ENCODE data around the gene KIAA0930.
"Not testable (repeated sequence)": the region's sequence is repeated elsewhere in the genome, so short reads cannot be mapped to it uniquely, and the experiment has no call there.

The KIAA0930 gene

GRCh38 chr22:45262195-45262930, 21.7 kb upstream of the KIAA0930 start:
- H3K27me3 ChIP-seq (ENCODE audit: control insufficient read depth in 1 of 2, insufficient read depth in 2 of 2, low read length in 2 of 2) = no peaks in the 10 kb centered on the region
- H3K27ac ChIP-seq (ENCODE audit: low read length) = no peak overlapping the region
- H3K36me3 ChIP-seq (ENCODE audit: control insufficient read depth in 2 of 2, insufficient read depth in 2 of 2, low read length in 2 of 2) = no peaks in the 10 kb centered on the region
- H3K4me1 ChIP-seq (ENCODE audit: control insufficient read depth, insufficient read depth, low read length) = peaks cover 9% of the 10 kb centered on the region
- no peak overlapping the region for H3K9ac ChIP-seq (ENCODE audit: low read length in 2 of 2)
- H3K4me3 ChIP-seq (ENCODE audit: low read length in 2 of 2) = no peak overlapping the region
- no peaks in the 10 kb centered on the region for H3K9me3 ChIP-seq (ENCODE audit: control insufficient read depth in 2 of 2, low read length in 2 of 2)

- H3K4me1 ChIP-seq (ENCODE audit: control insufficient read depth, insufficient read depth, low read length) = peaks cover 9% of the 10 kb centered on the region
- H3K9me3 ChIP-seq (ENCODE audit: control insufficient read depth in 2 of 2, low read length in 2 of 2) = no peaks in the 10 kb centered on the region
- no peaks in the 10 kb centered on the region for H3K27me3 ChIP-seq (ENCODE audit: control insufficient read depth in 1 of 2, insufficient read depth in 2 of 2, low read length in 2 of 2)
- H3K4me3 ChIP-seq (ENCODE audit: low read length in 2 of 2) = no peak overlapping the region
- H3K9ac ChIP-seq (ENCODE audit: low read length in 2 of 2) = no peak overlapping the region
- no peak overlapping the region for H3K27ac ChIP-seq (ENCODE audit: low read length)
- H3K36me3 ChIP-seq (ENCODE audit: control insufficient read depth in 2 of 2, insufficient read depth in 2 of 2, low read length in 2 of 2) = no peaks in the 10 kb centered on the region
These were observed 20.9 kb upstream of the KIAA0930 start for GRCh38 chr22:45261407-45262088.

- not testable (repeated sequence) for H3K9ac ChIP-seq (ENCODE audit: low read length in 2 of 2); H3K9me3 ChIP-seq (ENCODE audit: control insufficient read depth in 2 of 2, low read length in 2 of 2); H3K27ac ChIP-seq (ENCODE audit: low read length); H3K36me3 ChIP-seq (ENCODE audit: control insufficient read depth in 2 of 2, insufficient read depth in 2 of 2, low read length in 2 of 2); H3K27me3 ChIP-seq (ENCODE audit: control insufficient read depth in 1 of 2, insufficient read depth in 2 of 2, low read length in 2 of 2); H3K4me3 ChIP-seq (ENCODE audit: low read length in 2 of 2); H3K4me1 ChIP-seq (ENCODE audit: control insufficient read depth, insufficient read depth, low read length)
These were observed 19.7 kb upstream of the KIAA0930 start for GRCh38 chr22:45260395-45260759.

GRCh38 chr22:45259754-45260394, 19.2 kb upstream of the KIAA0930 start:
- H3K4me3 ChIP-seq (ENCODE audit: low read length in 2 of 2) = no peak overlapping the region
- H3K4me1 ChIP-seq (ENCODE audit: control insufficient read depth, insufficient read depth, low read length) = peaks cover 9% of the 10 kb centered on the region
- H3K27me3 ChIP-seq (ENCODE audit: control insufficient read depth in 1 of 2, insufficient read depth in 2 of 2, low read length in 2 of 2) = no peaks in the 10 kb centered on the region
- H3K27ac ChIP-seq (ENCODE audit: low read length) = no peak overlapping the region
- no peak overlapping the region for H3K9ac ChIP-seq (ENCODE audit: low read length in 2 of 2)
- H3K9me3 ChIP-seq (ENCODE audit: control insufficient read depth in 2 of 2, low read length in 2 of 2) = no peaks in the 10 kb centered on the region
- H3K36me3 ChIP-seq (ENCODE audit: control insufficient read depth in 2 of 2, insufficient read depth in 2 of 2, low read length in 2 of 2) = no peaks in the 10 kb centered on the region

GRCh38 chr22:45257941-45258340, 17.2 kb upstream of the KIAA0930 start:
- H3K9me3 ChIP-seq (ENCODE audit: control insufficient read depth in 2 of 2, low read length in 2 of 2); H3K36me3 ChIP-seq (ENCODE audit: control insufficient read depth in 2 of 2, insufficient read depth in 2 of 2, low read length in 2 of 2): not testable (repeated sequence)

GRCh38 chr22:45254789-45255278, 14.1 kb upstream of the KIAA0930 start:
- H3K27me3 ChIP-seq (ENCODE audit: control insufficient read depth in 1 of 2, insufficient read depth in 2 of 2, low read length in 2 of 2) = no peaks in the 10 kb centered on the region
- H3K9me3 ChIP-seq (ENCODE audit: control insufficient read depth in 2 of 2, low read length in 2 of 2) = no peaks in the 10 kb centered on the region
- no peaks in the 10 kb centered on the region for H3K4me1 ChIP-seq (ENCODE audit: control insufficient read depth, insufficient read depth, low read length)
- H3K36me3 ChIP-seq (ENCODE audit: control insufficient read depth in 2 of 2, insufficient read depth in 2 of 2, low read length in 2 of 2) = no peaks in the 10 kb centered on the region
- H3K27ac ChIP-seq (ENCODE audit: low read length) = no peak overlapping the region
- H3K4me3 ChIP-seq (ENCODE audit: low read length in 2 of 2) = no peak overlapping the region
- no peak overlapping the region for H3K9ac ChIP-seq (ENCODE audit: low read length in 2 of 2)

More at GRCh38 chr22:45257941-45258340, 17.2 kb upstream of the KIAA0930 start:
- not testable (repeated sequence) for H3K4me3 ChIP-seq (ENCODE audit: low read length in 2 of 2); H3K27ac ChIP-seq (ENCODE audit: low read length); H3K27me3 ChIP-seq (ENCODE audit: control insufficient read depth in 1 of 2, insufficient read depth in 2 of 2, low read length in 2 of 2); H3K9ac ChIP-seq (ENCODE audit: low read length in 2 of 2); H3K4me1 ChIP-seq (ENCODE audit: control insufficient read depth, insufficient read depth, low read length)

- H3K27me3 ChIP-seq (ENCODE audit: control insufficient read depth in 1 of 2, insufficient read depth in 2 of 2, low read length in 2 of 2) = no peaks in the 10 kb centered on the region
- no peak overlapping the region for H3K9ac ChIP-seq (ENCODE audit: low read length in 2 of 2)
- no peak overlapping the region for H3K4me3 ChIP-seq (ENCODE audit: low read length in 2 of 2)
- no peaks in the 10 kb centered on the region for H3K4me1 ChIP-seq (ENCODE audit: control insufficient read depth, insufficient read depth, low read length)
- H3K9me3 ChIP-seq (ENCODE audit: control insufficient read depth in 2 of 2, low read length in 2 of 2) = no peaks in the 10 kb centered on the region
- H3K27ac ChIP-seq (ENCODE audit: low read length) = no peak overlapping the region
- H3K36me3 ChIP-seq (ENCODE audit: control insufficient read depth in 2 of 2, insufficient read depth in 2 of 2, low read length in 2 of 2) = no peaks in the 10 kb centered on the region
These were observed 13.7 kb upstream of the KIAA0930 start for GRCh38 chr22:45254388-45254787.

GRCh38 chr22:45253039-45253641, 12.4 kb upstream of the KIAA0930 start:
- Histone ChIP-seq H3K27ac (ENCODE audit: low read length) (no peak overlapping the region), H3K9ac (ENCODE audit: low read length in 2 of 2) (no peak overlapping the region), H3K4me1 (ENCODE audit: control insufficient read depth, insufficient read depth, low read length) (no peaks in the 10 kb centered on the region), H3K27me3 (ENCODE audit: control insufficient read depth in 1 of 2, insufficient read depth in 2 of 2, low read length in 2 of 2) (no peaks in the 10 kb centered on the region), H3K4me3 (ENCODE audit: low read length in 2 of 2) (no peak overlapping the region), H3K9me3 (ENCODE audit: control insufficient read depth in 2 of 2, low read length in 2 of 2) (no peaks in the 10 kb centered on the region), H3K36me3 (ENCODE audit: control insufficient read depth in 2 of 2, insufficient read depth in 2 of 2, low read length in 2 of 2) (no peaks in the 10 kb centered on the region)

- no peak overlapping the region for H3K4me3 ChIP-seq (ENCODE audit: low read length in 2 of 2)
- H3K4me1 ChIP-seq (ENCODE audit: control insufficient read depth, insufficient read depth, low read length) = no peaks in the 10 kb centered on the region
- H3K36me3 ChIP-seq (ENCODE audit: control insufficient read depth in 2 of 2, insufficient read depth in 2 of 2, low read length in 2 of 2) = no peaks in the 10 kb centered on the region
- H3K27ac ChIP-seq (ENCODE audit: low read length) = no peak overlapping the region
- no peak overlapping the region for H3K9ac ChIP-seq (ENCODE audit: low read length in 2 of 2)
- H3K9me3 ChIP-seq (ENCODE audit: control insufficient read depth in 2 of 2, low read length in 2 of 2) = no peaks in the 10 kb centered on the region
- H3K27me3 ChIP-seq (ENCODE audit: control insufficient read depth in 1 of 2, insufficient read depth in 2 of 2, low read length in 2 of 2) = no peaks in the 10 kb centered on the region
These were observed 11.1 kb upstream of the KIAA0930 start for GRCh38 chr22:45251825-45252224.

- no peaks in the 10 kb centered on the region for H3K36me3 ChIP-seq (ENCODE audit: control insufficient read depth in 2 of 2, insufficient read depth in 2 of 2, low read length in 2 of 2)
- no peak overlapping the region for H3K27ac ChIP-seq (ENCODE audit: low read length)
- no peak overlapping the region for H3K9ac ChIP-seq (ENCODE audit: low read length in 2 of 2)
- H3K4me3 ChIP-seq (ENCODE audit: low read length in 2 of 2) = no peak overlapping the region
- no peaks in the 10 kb centered on the region for H3K27me3 ChIP-seq (ENCODE audit: control insufficient read depth in 1 of 2, insufficient read depth in 2 of 2, low read length in 2 of 2)
- H3K4me1 ChIP-seq (ENCODE audit: control insufficient read depth, insufficient read depth, low read length) = peaks cover 7% of the 10 kb centered on the region
- no peaks in the 10 kb centered on the region for H3K9me3 ChIP-seq (ENCODE audit: control insufficient read depth in 2 of 2, low read length in 2 of 2)
These were observed 8.3 kb upstream of the KIAA0930 start for GRCh38 chr22:45248832-45249561.

Measured in stomach smooth muscle (tissue), 2 donors.